ENCODE measurements around the gene CPED1.

- TF ChIP-seq CTCF (IDR thresholded peaks at IDR 0.05) (no peak), POLR2A (IDR thresholded peaks at IDR 0.05) (no peak)
These were observed 31.9 kb downstream of the CPED1 start for GRCh38 chr7:121020249-121020988.

All from body of pancreas (tissue), 4 donors.